Urinary bladder (tissue), 4 donors: ENCODE data around the gene OLIG3. TPM values are rescaled to one million over a fixed set of nuclear protein-coding genes. Genes with fewer than 3 reads are reported as not detected.

Experiments used
- DNase-seq: peaks from one replicate; pipeline ENCODE4 v3.0.0-alpha.2; 2015; ENCODE audit errors: extremely low spot score
- H3K27ac ChIP-seq: one replicate; pipeline ENCODE4 v1.5.1; 2013; ENCODE audit warnings: low read depth, mild to moderate bottlenecking, moderate library complexity
- H3K36me3 ChIP-seq: one replicate; pipeline ENCODE4 v1.6.1; 2013; ENCODE audit warnings: mild to moderate bottlenecking, moderate library complexity; ENCODE audit not compliant: insufficient read depth
- H3K4me1 ChIP-seq: one replicate; pipeline ENCODE4 v1.6.1; 2013; ENCODE audit warnings: mild to moderate bottlenecking, moderate library complexity; ENCODE audit not compliant: insufficient read depth
- H3K4me3 ChIP-seq: one replicate; pipeline ENCODE4 v1.5.1; 2013; ENCODE audit warnings: low read depth, low read length
- WGBS: extraction: QIAGEN DNeasy Blood & Tissue Kit; methylation state at CpG from one replicate; pipeline ENCODE4 v1.1.7; 2013; 5-methylcytosine and 5-hydroxymethylcytosine counted together
- polyA plus RNA-seq: library from polyadenylated mRNA; stranded (reverse); fragments of 200-250 nt; gene quantifications from one replicate; pipeline ENCODE4 v1.2.3, GENCODE V29; 2013
- total RNA-seq: library from RNA; depleted of rRNA; stranded (reverse); fragments of >200 nt; gene quantifications from one replicate; pipeline ENCODE4 v1.2.3, GENCODE V29; 2014
- donor health status: healthy with polysubstance abuse.
- donor health status: healthy.

Gene OLIG3
- total and polyA plus RNA-seq, 2 donors, result not detected

DNA sequence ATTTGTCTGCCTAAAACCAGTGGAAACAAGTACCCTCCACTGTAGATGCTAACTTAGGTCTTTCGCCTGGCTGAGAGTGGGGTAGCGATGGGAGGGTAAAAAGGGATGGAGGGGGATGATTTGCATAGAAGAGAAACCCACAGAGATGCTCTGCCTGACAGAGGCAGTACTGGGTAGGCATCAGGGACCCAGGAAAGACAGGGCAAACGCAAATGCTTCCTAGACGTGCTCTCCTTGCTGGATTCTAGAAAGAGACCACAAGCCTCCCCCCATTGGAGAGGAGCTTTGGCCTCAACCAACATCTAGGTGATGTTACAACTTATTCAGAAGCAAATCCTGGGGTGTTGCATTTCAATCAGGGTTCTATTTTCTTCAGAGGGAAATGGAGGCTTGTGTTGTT lies 3.2 kb downstream of the OLIG3 start:
- WGBS, result 76% methylated on average over 4 of the region's 4 CpGs
- no peak overlapping the region for H3K4me3 ChIP-seq
- no peaks in the 10 kb centered on the region for H3K36me3 ChIP-seq
- no peak for DNase-seq
- H3K4me1 ChIP-seq, result no peaks in the 10 kb centered on the region
- no peak overlapping the region for H3K27ac ChIP-seq

DNA sequence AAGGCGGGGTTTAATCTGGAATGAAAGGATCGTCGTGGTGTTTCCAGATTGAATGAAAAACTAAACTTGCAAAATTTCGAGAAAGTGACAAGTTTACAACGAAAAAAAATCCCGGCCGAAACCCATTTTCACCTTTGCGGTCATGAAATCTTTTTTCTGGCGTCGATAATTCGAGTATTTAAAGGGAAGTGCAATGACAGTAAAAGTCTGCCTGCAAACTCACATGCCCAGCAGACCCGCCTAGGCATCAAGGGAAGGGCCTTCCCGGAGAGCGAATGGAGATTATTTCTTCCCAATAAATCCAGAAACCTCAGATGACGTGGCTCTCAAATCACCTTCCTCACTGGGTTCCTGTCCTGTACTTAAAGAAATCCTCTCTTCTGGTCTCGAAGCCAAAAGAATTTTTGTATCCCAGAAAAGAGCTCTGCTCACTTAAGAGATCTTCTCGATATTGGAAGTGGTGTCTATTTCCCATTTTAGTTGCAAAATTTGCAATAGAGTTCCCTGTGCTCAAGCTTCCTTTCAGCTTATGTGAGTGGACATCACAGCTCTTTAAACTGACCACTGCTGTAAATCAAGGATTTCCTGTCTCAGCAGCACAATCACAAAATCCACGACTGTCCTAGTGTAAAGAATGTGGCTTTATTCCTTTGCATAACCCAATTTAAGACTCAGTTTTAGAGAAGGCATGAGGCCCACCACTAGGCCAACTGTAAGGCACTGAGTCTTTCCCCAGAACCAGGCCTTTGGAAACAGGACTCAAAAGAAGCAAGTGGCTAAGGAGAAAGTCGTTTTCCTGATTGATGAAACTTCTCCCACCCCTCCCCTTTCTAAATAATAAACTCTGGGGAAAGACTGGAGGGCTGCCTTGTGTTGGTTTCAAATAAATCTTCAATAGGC lies 3.9 kb downstream of the OLIG3 start:
- no peak for DNase-seq
- Histone ChIP-seq H3K4me3 (no peak overlapping the region), H3K36me3 (no peaks in the 10 kb centered on the region), H3K4me1 (no peaks in the 10 kb centered on the region), H3K27ac (no peak overlapping the region)
- WGBS, result 35% methylated on average over 19 of the region's 19 CpGs

DNA sequence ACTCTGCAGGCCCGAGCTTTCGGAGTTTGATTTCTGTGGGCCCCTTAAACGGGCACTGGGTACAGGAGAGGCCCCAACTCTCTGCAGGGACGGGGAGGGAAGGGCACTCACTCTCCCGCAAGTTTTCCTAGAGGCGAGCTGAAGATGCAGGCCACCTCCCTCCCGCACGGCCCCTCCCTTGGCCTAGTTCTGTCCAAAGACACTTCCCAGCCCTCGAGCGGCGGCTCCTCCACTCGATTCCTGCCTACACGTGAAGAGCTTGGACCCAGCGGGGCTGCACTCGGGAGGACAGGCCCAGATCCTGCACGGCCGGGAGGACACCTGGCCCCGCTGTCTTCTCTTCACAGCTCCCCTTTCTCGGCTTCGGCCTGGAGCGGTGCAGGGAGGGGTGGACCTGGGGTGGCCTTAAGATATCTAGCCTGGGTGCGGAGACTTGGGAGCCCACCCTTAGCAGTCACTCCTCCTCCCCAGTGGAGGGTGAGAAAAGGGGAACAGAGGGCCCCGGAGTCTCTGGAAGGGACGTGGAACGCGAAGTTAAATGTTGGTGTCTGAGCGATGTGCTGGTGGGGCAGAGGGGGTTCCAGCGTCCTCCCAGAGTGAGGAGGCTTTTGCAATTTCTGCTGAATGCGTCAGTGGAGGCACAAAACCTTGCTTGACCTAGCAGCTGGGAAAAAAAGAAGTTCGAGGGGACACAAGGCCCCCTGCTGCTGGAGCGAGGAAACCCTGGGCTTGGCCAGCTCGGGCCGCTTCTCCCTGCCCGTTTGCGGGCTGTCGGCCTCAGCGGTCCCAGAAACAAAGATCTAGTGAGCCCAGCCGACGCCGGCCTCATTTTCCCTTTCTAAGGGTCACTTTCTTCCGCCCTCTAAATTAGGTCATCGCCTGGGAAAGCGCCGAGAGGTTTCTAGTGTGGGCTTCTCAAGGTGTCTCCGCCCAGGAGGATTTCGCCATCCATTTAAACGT lies 4.9 kb downstream of the OLIG3 start:
- H3K27ac ChIP-seq, result no peak overlapping the region
- H3K4me3 ChIP-seq, result peak overlapping the region; percentile 20
- WGBS, result 9% methylated on average over 47 of the region's 47 CpGs
- DNase-seq, result no peak
- no peaks in the 10 kb centered on the region for H3K4me1 ChIP-seq
- no peaks in the 10 kb centered on the region for H3K36me3 ChIP-seq

DNA sequence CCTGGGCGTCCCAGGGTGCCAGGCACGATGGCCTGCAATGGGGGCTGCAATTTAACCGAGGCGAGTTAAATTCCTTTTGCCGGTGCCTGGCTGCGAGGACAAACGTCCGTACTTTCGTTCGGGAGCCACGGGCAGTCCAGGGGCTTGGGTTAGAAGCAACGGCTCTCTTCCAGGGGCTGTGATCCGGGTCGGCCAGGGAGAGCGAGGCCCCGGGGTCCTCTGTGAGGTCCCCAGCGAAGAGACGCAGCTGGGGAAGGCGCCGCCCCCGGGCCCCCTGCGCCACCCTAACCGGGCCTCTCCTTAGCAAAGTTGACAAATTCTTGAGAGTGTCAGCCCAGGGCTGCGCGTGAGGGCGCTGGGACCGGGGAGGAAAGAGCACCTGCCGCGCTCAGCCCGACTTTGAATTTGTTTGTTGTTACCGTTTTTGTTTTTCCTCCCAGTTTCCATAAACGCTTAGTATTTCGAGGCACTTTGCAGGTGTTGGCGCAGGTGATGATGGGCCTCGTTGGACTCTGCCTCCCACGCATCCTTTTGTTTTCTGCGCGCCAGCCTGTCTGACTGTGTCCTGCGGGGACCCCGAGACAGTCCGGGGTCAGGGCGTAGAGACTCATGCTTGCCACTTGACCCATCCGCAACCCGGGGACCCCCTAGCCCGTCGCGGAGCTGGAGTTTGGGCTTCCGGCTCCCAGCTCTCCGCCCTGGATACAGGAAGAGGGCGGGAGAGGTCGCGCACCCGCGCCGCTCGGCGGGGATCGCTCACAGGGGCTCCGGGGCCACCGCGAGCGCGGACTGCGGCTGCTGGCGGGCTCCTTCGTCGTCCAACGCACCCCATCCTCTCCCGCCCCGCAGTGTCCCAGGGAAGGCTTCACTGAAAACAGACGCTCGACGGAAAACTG lies 5.8 kb downstream of the OLIG3 start:
- H3K4me3 ChIP-seq, result peak overlapping the region; percentile 20
- no peaks in the 10 kb centered on the region for H3K36me3 ChIP-seq
- H3K4me1 ChIP-seq, result no peaks in the 10 kb centered on the region
- no peak for DNase-seq
- 2% methylated on average over 73 of the region's 73 CpGs for whole genome bisulfite sequencing
- no peak overlapping the region for H3K27ac ChIP-seq

DNA sequence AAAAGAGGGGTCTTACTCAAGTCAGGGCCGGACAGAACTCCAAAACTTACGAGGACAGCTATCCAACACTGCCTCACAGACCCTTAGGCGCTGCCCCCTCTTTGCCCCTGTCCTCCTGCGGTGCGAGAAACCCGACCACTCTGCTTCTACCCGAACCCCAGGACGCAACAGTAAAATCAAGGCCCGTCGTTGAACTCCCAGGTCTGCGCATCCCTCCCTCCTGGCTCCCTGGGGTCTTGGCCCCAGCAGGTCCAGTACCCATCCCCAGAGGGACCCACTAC lies 6.4 kb downstream of the OLIG3 start:
- no peak for DNase-seq
- Histone ChIP-seq H3K27ac (no peak overlapping the region), H3K4me1 (no peaks in the 10 kb centered on the region), H3K4me3 (no peak overlapping the region), H3K36me3 (no peaks in the 10 kb centered on the region)
- 3% methylated on average over 11 of the region's 11 CpGs for WGBS

DNA sequence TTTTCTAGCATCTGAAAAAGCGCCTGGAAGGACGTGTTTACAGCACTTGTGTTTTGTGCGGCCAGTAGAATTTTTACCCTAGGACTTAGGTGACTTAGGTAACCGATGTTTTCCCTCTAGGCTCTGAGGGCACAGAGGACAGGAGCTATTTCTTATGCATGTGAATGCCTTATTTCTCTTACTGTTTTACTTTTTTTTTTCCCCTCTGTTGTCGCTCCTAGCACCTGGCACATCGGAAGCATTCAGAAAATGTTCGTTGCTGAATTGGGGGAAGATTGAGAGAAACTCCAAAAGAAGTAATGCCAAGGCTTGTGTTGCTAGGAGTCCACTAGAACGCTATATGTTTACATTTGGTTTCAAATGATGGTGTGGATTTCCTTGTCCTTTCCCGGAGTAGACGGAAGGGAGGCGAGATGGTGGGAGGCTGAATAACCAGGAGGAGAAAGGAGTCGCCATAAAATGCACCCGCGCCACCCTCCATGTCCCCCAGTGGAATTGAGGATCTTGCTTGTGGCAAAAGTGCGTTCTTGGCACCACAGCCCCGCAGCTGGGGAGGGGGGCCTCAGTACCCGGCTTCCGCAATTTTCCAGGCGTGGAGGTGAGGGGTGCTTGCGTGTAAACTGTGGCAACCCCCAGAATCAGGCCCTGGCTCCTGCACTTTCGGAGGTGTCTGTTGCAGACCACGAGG lies 6.9 kb downstream of the OLIG3 start:
- Histone ChIP-seq H3K27ac (no peak overlapping the region), H3K4me3 (no peak overlapping the region), H3K36me3 (no peaks in the 10 kb centered on the region), H3K4me1 (no peaks in the 10 kb centered on the region)
- no peak for DNase-seq
- 5% methylated on average over 22 of the region's 22 CpGs for WGBS

DNA sequence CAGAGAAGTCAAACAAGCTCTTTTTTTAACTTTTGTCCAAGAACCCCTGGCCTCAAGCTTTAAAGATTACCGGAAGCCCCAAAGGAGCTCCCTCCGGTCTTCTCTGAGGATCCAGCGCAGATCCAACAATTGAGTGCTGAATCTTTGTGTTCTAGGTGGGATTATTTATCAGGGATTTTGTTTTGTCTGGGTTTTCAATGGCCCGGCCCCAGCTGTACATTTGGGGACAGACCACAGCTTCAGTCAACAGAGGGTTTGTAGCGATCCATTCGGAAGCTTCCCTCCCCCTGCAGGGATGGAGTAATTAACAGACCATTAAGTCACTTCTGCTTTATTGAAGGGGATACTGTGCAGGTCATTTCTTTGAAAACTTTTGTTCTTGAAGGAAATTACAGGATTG lies 7.8 kb downstream of the OLIG3 start:
- no peak for DNase-seq
- Histone ChIP-seq H3K27ac (no peak overlapping the region), H3K36me3 (no peaks in the 10 kb centered on the region), H3K4me3 (no peak overlapping the region), H3K4me1 (no peaks in the 10 kb centered on the region)
- 6% methylated on average over 6 of the region's 6 CpGs for WGBS

DNA sequence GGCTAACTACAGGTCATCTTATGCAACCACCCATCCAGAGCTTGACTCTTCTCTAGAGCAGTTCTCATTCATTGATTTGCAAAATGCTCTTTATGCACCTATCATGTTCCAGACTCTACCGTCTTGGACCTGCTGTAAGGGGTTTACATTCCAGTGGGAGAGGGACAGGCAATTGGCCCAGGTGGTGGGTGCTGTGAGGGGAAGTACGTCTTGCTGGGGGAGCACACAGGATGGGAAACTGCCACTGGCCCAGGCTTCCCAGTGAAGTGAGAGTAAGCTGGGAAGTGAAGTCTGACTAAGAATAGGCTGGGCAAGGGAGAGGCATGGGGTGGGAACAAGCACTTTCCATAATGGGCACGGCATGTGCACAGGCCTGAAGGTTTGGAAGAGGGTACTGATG lies 13.8 kb downstream of the OLIG3 start:
- no peak for DNase-seq
- 73% methylated on average over 3 of the region's 3 CpGs for WGBS
- H3K4me3 ChIP-seq, result no peak overlapping the region
- H3K36me3 ChIP-seq, result no peaks in the 10 kb centered on the region
- no peak overlapping the region for H3K27ac ChIP-seq
- no peaks in the 10 kb centered on the region for H3K4me1 ChIP-seq

DNA sequence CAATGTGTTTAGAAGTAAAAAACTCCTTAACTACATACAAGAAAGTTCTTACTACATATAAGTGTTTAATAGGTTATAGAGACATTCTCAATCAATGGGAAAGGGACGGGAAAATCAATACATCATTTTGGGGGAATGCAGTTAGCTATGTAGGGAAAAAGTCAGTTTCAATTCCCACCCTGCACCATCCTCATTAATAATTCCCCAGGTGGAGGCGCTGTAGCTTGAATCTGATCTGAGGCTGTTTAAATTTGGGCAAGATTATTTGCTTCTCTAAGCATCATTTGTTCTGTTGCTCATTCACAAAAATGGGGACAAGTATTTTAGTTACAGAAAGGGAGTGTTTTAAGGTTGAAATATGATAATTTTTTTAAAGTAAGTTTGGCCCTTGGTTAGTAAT lies 19.1 kb downstream of the OLIG3 start:
- Histone ChIP-seq H3K4me3 (no peak overlapping the region), H3K27ac (no peak overlapping the region), H3K4me1 (no peaks in the 10 kb centered on the region), H3K36me3 (no peaks in the 10 kb centered on the region)
- 51% methylated on average over 2 of the region's 2 CpGs for WGBS
- DNase-seq, result no peak

DNA sequence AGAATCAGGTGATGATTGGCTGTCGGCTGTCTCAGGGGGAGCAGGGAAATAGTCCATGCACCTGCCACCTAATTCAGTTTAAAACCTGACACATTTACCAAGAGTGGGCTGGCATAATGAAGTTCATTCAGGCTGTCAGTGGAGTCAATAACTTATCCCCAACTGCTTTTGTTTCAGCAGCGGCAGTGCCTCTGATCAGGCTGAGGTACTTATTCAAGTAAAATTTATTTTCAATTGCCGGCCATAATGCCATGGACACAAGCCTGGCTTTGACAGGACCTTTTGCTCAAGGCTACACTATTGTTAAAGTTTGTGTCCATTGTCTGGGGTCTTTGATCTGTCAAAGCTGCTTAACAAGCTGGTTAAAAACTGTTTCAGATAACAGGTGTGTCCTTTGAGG lies 20.6 kb downstream of the OLIG3 start:
- H3K27ac ChIP-seq, result no peak overlapping the region
- H3K4me3 ChIP-seq, result no peak overlapping the region
- 83% methylated on average over 3 of the region's 3 CpGs for WGBS

DNA sequence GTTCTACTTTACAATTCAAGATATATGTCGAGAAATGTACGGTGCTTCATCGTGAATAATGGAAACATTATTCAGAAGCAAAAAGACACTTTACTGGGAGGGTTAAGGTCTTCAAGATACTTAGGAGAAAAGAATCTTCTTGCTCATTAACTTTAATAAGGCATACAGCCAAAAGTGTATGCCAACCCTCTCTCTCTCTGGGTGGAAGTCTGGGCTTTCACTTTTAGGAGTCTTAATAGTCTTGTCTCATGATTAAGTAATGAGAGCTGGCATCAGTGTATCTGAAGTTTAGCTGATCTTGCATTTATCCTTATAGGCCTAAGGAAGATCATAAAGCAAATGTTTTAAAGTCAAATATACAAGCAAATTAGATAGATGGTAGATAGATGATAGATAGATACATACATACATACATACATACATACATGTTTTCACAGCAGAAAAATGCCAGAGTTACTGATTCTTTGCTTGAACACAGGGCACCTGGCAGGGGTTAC lies 21.5 kb downstream of the OLIG3 start:
- WGBS, result 95% methylated on average over 3 of the region's 3 CpGs
- no peak for DNase-seq
- H3K4me3 ChIP-seq, result no peak overlapping the region
- H3K27ac ChIP-seq, result no peak overlapping the region
- H3K36me3 ChIP-seq, result no peaks in the 10 kb centered on the region
- H3K4me1 ChIP-seq, result no peaks in the 10 kb centered on the region

More for the DNA sequence above, 20.6 kb downstream of the OLIG3 start:
- no peak for DNase-seq
- no peaks in the 10 kb centered on the region for H3K36me3 ChIP-seq
- H3K4me1 ChIP-seq, result no peaks in the 10 kb centered on the region

DNA sequence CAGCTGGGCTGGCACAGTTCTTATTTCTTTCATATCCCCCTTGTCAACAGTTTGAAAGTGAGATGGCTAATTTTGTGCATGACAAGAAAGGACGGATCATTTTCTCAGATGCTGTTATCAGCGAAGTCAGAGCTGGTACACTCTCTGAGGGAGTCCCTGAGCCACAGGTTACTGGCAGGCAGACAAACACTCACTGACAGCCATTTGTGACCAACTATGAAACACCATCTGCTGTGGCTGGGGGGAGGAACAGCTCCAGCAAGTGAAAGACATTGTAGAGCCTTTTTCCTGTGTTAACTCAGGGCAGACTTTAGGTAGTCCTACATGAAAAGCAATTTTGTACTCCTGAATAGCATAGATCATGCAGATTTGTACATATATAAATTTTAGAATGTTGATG lies 22.2 kb downstream of the OLIG3 start:
- Histone ChIP-seq H3K27ac (no peak overlapping the region), H3K4me1 (no peaks in the 10 kb centered on the region), H3K36me3 (no peaks in the 10 kb centered on the region), H3K4me3 (no peak overlapping the region)
- DNase-seq, result no peak
- 64% methylated on average over 2 of the region's 2 CpGs for WGBS

DNA sequence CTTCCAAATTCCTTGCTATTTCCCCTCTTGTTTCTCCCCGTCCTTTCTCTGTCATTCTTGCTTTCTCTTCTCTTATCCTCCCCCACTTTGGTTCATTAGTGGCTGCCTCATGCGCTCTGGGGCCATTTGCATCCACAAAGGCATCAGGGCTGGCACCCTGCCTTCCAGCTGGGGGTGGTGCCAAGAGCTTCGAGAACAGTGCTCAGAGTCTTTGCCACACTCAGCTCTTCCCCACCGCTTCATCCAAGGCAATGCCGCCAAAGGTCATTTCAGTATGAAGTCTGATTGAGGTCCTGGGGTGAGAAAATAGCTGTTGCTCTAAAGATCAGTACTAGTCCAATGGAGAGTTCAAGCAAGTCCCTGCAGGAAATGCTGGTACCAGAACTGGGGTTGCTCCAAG lies 22.7 kb downstream of the OLIG3 start:
- 65% methylated on average over 5 of the region's 5 CpGs for WGBS
- H3K36me3 ChIP-seq, result no peaks in the 10 kb centered on the region
- DNase-seq, result no peak

More for the DNA sequence above, 22.7 kb downstream of the OLIG3 start:
- Histone ChIP-seq H3K27ac (no peak overlapping the region), H3K4me1 (no peaks in the 10 kb centered on the region), H3K4me3 (no peak overlapping the region)
